GM21529 (cell line): ENCODE data around the gene TMX1.

Source experiments
- ATAC-seq: cut with Tn5 transposase; IDR thresholded peaks from one replicate; pipeline ENCODE4 v1.9.1; 2021; ENCODE audit not compliant: unreplicated experiment

The TMX1 gene

GRCh38 chr14:51291016-51291415 lies 51.0 kb downstream of the TMX1 start:
- no peak for ATAC-seq

- ATAC-seq, result no peak
Observed at GRCh38 chr14:51293149-51293911, 53.3 kb downstream of the TMX1 start.

- no peak for ATAC-seq
Observed at GRCh38 chr14:51293912-51294389, 53.9 kb downstream of the TMX1 start.

- ATAC-seq, result no peak
Observed at GRCh38 chr14:51294951-51295525, 55.0 kb downstream of the TMX1 start.

GRCh38 chr14:51295646-51296263 lies 55.7 kb downstream of the TMX1 start:
- ATAC-seq, result no peak

GRCh38 chr14:51297066-51297465 lies 57.0 kb downstream of the TMX1 start:
- ATAC-seq, result no peak

- no peak for ATAC-seq
Observed at GRCh38 chr14:51298895-51299294, 58.8 kb downstream of the TMX1 start.

- ATAC-seq, result no peak
Observed at GRCh38 chr14:51302295-51303030, 62.4 kb downstream of the TMX1 start.

- ATAC-seq, result no peak
Observed at GRCh38 chr14:51304438-51304837, 64.4 kb downstream of the TMX1 start.

GRCh38 chr14:51304941-51305340 lies 64.9 kb downstream of the TMX1 start:
- no peak for ATAC-seq

GRCh38 chr14:51305751-51306150 lies 65.7 kb downstream of the TMX1 start:
- no peak for ATAC-seq
